ENCODE results near the gene KLHL6. TPM values are rescaled to one million over a fixed set of nuclear protein-coding genes. Genes with fewer than 3 reads are reported as not detected.

KLHL6 gene
- total RNA-seq, 1 experiment from 2014 or later: 0.03 TPM

GRCh38 chr3:183489455-183490210 is 65.9 kb downstream of the KLHL6 start:
- POLR2A ChIA-PET: no interaction called here
- H3K36me3 ChIP-seq (ENCODE audit: control insufficient read depth, insufficient read depth, low read length): no peaks in the 10 kb centered on the region
- H3K4me3 ChIP-seq (ENCODE audit: low read depth in 2 of 2, low read length in 2 of 2): no peak overlapping the region
- no peak for ATAC-seq
- no peak overlapping the region for H3K27ac ChIP-seq (ENCODE audit: low read length)
- CTCF ChIA-PET: no interaction called here
- no TSS peak for BruUV-seq (replicated peaks)
- no peaks in the 10 kb centered on the region for H3K9me3 ChIP-seq (ENCODE audit: control insufficient read depth, insufficient read depth, low read depth, low read length)
- intact Hi-C loops (cut with micrococcal nuclease; ENCODE audit: unreplicated experiment): no loop called here
- DNase-seq (ENCODE audit: low read depth, low spot score): no peak
- H3K4me1 ChIP-seq (ENCODE audit: control insufficient read depth, insufficient read depth, low read length): no peaks in the 10 kb centered on the region
- TF ChIP-seq TCF7L2 (IDR thresholded peaks at IDR 0.05; ENCODE audit: low read depth, low read length) (no peak), SIN3A (IDR thresholded peaks at IDR 0.05; ENCODE audit: borderline replicate concordance, insufficient read depth, low read depth, low read length) (no peak), REST (IDR thresholded peaks at IDR 0.05; ENCODE audit: insufficient read depth in 1 of 2, low read depth in 2 of 2, low read length in 1 of 2) (no peak), POLR2AphosphoS5 (IDR thresholded peaks at IDR 0.05; ENCODE audit: low read depth, low read length) (no peak)
- TF ChIP-seq, protein P1, sequence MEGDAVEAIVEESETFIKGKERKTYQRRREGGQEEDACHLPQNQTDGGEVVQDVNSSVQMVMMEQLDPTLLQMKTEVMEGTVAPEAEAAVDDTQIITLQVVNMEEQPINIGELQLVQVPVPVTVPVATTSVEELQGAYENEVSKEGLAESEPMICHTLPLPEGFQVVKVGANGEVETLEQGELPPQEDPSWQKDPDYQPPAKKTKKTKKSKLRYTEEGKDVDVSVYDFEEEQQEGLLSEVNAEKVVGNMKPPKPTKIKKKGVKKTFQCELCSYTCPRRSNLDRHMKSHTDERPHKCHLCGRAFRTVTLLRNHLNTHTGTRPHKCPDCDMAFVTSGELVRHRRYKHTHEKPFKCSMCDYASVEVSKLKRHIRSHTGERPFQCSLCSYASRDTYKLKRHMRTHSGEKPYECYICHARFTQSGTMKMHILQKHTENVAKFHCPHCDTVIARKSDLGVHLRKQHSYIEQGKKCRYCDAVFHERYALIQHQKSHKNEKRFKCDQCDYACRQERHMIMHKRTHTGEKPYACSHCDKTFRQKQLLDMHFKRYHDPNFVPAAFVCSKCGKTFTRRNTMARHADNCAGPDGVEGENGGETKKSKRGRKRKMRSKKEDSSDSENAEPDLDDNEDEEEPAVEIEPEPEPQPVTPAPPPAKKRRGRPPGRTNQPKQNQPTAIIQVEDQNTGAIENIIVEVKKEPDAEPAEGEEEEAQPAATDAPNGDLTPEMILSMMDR (IDR thresholded peaks at IDR 0.05): no peak
- no peaks in the 10 kb centered on the region; the same call in 1 of the 2 replicates for H3K27me3 ChIP-seq (ENCODE audit: control insufficient read depth, insufficient read depth, low read length)
- in situ Hi-C loops (cut with HindIII; ENCODE audit: low pct_unique_long_range_greater_than_20kb, low sequenced_read_pairs): no loop called here

DNA sequence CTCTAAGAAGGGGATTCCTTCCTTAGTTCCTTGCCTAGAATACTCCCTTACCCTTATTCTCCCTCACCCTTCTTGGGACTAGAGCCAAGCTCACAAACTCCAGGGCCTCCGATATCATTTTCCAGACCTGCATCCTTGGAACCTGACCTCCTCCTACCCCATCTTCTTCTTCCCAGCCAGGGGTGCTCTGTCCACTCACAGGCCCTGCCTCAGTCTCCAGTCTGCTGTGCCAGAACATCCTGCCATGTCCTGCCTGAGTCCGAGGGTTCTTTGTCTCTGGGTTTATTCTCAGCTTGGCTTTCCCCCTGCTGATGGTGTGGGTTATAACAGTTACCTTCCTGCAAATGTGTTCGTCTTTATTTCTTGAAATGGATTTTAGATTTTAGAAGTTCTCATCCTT is 67.2 kb downstream of the KLHL6 start:
- Histone ChIP-seq H3K27me3 (ENCODE audit: control insufficient read depth, insufficient read depth, low read length) (no peaks in the 10 kb centered on the region), H3K4me3 (ENCODE audit: low read depth in 2 of 2, low read length in 2 of 2) (no peak overlapping the region), H3K9me3 (ENCODE audit: control insufficient read depth, insufficient read depth, low read depth, low read length) (no peaks in the 10 kb centered on the region), H3K27ac (ENCODE audit: low read length) (no peak overlapping the region), H3K4me1 (ENCODE audit: control insufficient read depth, insufficient read depth, low read length) (no peaks in the 10 kb centered on the region), H3K36me3 (ENCODE audit: control insufficient read depth, insufficient read depth, low read length) (no peaks in the 10 kb centered on the region)
- in situ Hi-C loops (cut with HindIII; ENCODE audit: low pct_unique_long_range_greater_than_20kb, low sequenced_read_pairs): no loop called here
- CTCF ChIA-PET: no interaction called here
- ATAC-seq: no peak
- TF ChIP-seq TCF7L2 (IDR thresholded peaks at IDR 0.05; ENCODE audit: low read depth, low read length) (no peak), REST (IDR thresholded peaks at IDR 0.05; ENCODE audit: insufficient read depth in 1 of 2, low read depth in 2 of 2, low read length in 1 of 2) (no peak), POLR2AphosphoS5 (IDR thresholded peaks at IDR 0.05; ENCODE audit: low read depth, low read length) (no peak)
- TF ChIP-seq, protein P1 (IDR thresholded peaks at IDR 0.05): no peak
- intact Hi-C loops (cut with micrococcal nuclease; ENCODE audit: unreplicated experiment): no loop called here
- POLR2A ChIA-PET: no interaction called here
- no TSS peak for BruUV-seq (replicated peaks)
- DNase-seq (ENCODE audit: low read depth, low spot score): no peak
